ENCODE results near the gene NEURL1B. TPM values are rescaled to one million over a fixed set of nuclear protein-coding genes. Genes with fewer than 3 reads are reported as not detected.
"Not testable (repeated sequence)": the region's sequence is repeated elsewhere in the genome, so short reads cannot be mapped to it uniquely, and the experiment has no call there.

Gene NEURL1B
- total and polyA plus RNA-seq, 2 donors (not counting 1 experiment from before 2014, with no cell fraction given) = 0.06 to 0.17 TPM

- ChIA-PET CTCF (no interaction called here), POLR2A (no interaction called here)
- Histone ChIP-seq H3K4me1 (ENCODE audit: control insufficient read depth in 2 of 2, insufficient read depth in 2 of 2, low read length in 2 of 2) (no peaks in the 10 kb centered on the region), H3K27me3 (replicated peaks in 1 of 4; ENCODE audit: control extremely low read depth in 1 of 4, control insufficient read depth in 3 of 4, insufficient read depth in 4 of 4, low read length in 3 of 4) (peaks cover 0 to 6% (median 5%) of the 10 kb centered on the region in 4 experiments), H3K9me3 (ENCODE audit: control extremely low read depth in 1 of 3, control insufficient read depth in 2 of 3, insufficient read depth in 1 of 3, low read length in 2 of 3) (no peaks in the 10 kb centered on the region), H3K36me3 (replicated peaks in 1 of 2; ENCODE audit: control extremely low read depth in 1 of 2, control insufficient read depth in 1 of 2, extremely low read depth in 1 of 2, insufficient read depth in 2 of 2, low read length in 1 of 2) (no peaks in the 10 kb centered on the region), H3K4me2 (replicated peaks; ENCODE audit: low read depth, low read length, poor library complexity, severe bottlenecking) (no peak overlapping the region), H2AFZ (ENCODE audit: insufficient read depth, low read depth, low read length, poor library complexity, severe bottlenecking) (no peak overlapping the region), H3K9ac (ENCODE audit: low read length) (no peak overlapping the region), H3K27ac (ENCODE audit: low read length in 2 of 2) (no peak overlapping the region), H3K4me3 (ENCODE audit: control extremely low read depth in 1 of 5, extremely low read depth in 1 of 5, insufficient read depth in 1 of 5, low read depth in 2 of 5, low read length in 4 of 5) (no peak overlapping the region), H3K79me2 (ENCODE audit: control insufficient read depth, insufficient read depth, low read length) (no peaks in the 10 kb centered on the region), H4K20me1 (ENCODE audit: control insufficient read depth, insufficient read depth, low read length, poor library complexity, severe bottlenecking) (no peaks in the 10 kb centered on the region)
- no peaks in the 10 kb centered on the region for H3K9me3 Mint-ChIP-seq (ENCODE audit: insufficient read depth)
- peaks cover 21% of the 10 kb centered on the region for H3K27me3 Mint-ChIP-seq
- no peaks in the 10 kb centered on the region for H3K4me1 Mint-ChIP-seq
- no peak for TF ChIP-seq CTCF (IDR thresholded peaks at IDR 0.05)
- H3K27ac Mint-ChIP-seq = no peak overlapping the region
- WGBS (ENCODE audit: insufficient coverage) = 86% methylated on average over 7 of the region's 7 CpGs
- intact Hi-C loops (cut with micrococcal nuclease) = no loop called here
- ATAC-seq (ENCODE audit: low read depth) (no peak), DNase-seq (no peak)
- no peak overlapping the region for H3K4me3 Mint-ChIP-seq
These were observed 6.9 kb downstream of the NEURL1B start for GRCh38 chr5:172648013-172648381.

- Histone ChIP-seq H3K4me2 (replicated peaks; ENCODE audit: low read depth, low read length, poor library complexity, severe bottlenecking) (no peak overlapping the region), H3K27me3 (replicated peaks in 1 of 4; ENCODE audit: control extremely low read depth in 1 of 4, control insufficient read depth in 3 of 4, insufficient read depth in 4 of 4, low read length in 3 of 4) (peaks cover 0 to under 1% (median 0%) of the 10 kb centered on the region in 4 experiments), H3K9ac (ENCODE audit: low read length) (no peak overlapping the region), H3K4me1 (ENCODE audit: control insufficient read depth in 2 of 2, insufficient read depth in 2 of 2, low read length in 2 of 2) (no peaks in the 10 kb centered on the region), H3K36me3 (replicated peaks in 1 of 2; ENCODE audit: control extremely low read depth in 1 of 2, control insufficient read depth in 1 of 2, extremely low read depth in 1 of 2, insufficient read depth in 2 of 2, low read length in 1 of 2) (no peaks in the 10 kb centered on the region), H3K79me2 (ENCODE audit: control insufficient read depth, insufficient read depth, low read length) (no peaks in the 10 kb centered on the region), H3K4me3 (ENCODE audit: control extremely low read depth in 1 of 5, extremely low read depth in 1 of 5, insufficient read depth in 1 of 5, low read depth in 2 of 5, low read length in 4 of 5) (no peak overlapping the region), H4K20me1 (ENCODE audit: control insufficient read depth, insufficient read depth, low read length, poor library complexity, severe bottlenecking) (no peaks in the 10 kb centered on the region), H2AFZ (ENCODE audit: insufficient read depth, low read depth, low read length, poor library complexity, severe bottlenecking) (no peak overlapping the region), H3K9me3 (ENCODE audit: control extremely low read depth in 1 of 3, control insufficient read depth in 2 of 3, insufficient read depth in 1 of 3, low read length in 2 of 3) (no peaks in the 10 kb centered on the region), H3K27ac (ENCODE audit: low read length in 2 of 2) (no peak overlapping the region)
- no peak overlapping the region for H3K27ac Mint-ChIP-seq
- H3K4me3 Mint-ChIP-seq = no peak overlapping the region
- intact Hi-C loops (cut with micrococcal nuclease) = no loop called here
- H3K4me1 Mint-ChIP-seq = no peaks in the 10 kb centered on the region
- CTCF ChIA-PET = no interaction called here
- H3K27me3 Mint-ChIP-seq = peaks cover 15% of the 10 kb centered on the region
- ATAC-seq (ENCODE audit: low read depth) (no peak), DNase-seq (no peak)
- TF ChIP-seq EZH2 (IDR thresholded peaks at IDR 0.05; ENCODE audit: borderline replicate concordance, insufficient read depth, low read depth, low read length, poor library complexity, severe bottlenecking) (no peak), CTCF (IDR thresholded peaks at IDR 0.05) (no peak)
- 89% methylated on average over 3 of the region's 3 CpGs for WGBS (ENCODE audit: insufficient coverage)
- no peaks in the 10 kb centered on the region for H3K9me3 Mint-ChIP-seq (ENCODE audit: insufficient read depth)
- POLR2A ChIA-PET = no interaction called here
These were observed 7.7 kb downstream of the NEURL1B start for GRCh38 chr5:172648755-172649154.

GRCh38 chr5:172656496-172656895 is 15.4 kb downstream of the NEURL1B start:
- H3K4me1 ChIP-seq (ENCODE audit: control insufficient read depth in 2 of 2, insufficient read depth in 2 of 2, low read length in 2 of 2); DNase-seq; H3K36me3 ChIP-seq (replicated peaks in 1 of 2; ENCODE audit: control extremely low read depth in 1 of 2, control insufficient read depth in 1 of 2, extremely low read depth in 1 of 2, insufficient read depth in 2 of 2, low read length in 1 of 2); H4K20me1 ChIP-seq (ENCODE audit: control insufficient read depth, insufficient read depth, low read length, poor library complexity, severe bottlenecking); H3K27ac Mint-ChIP-seq; ATAC-seq (ENCODE audit: low read depth); H3K27me3 ChIP-seq (replicated peaks in 1 of 4; ENCODE audit: control extremely low read depth in 1 of 4, control insufficient read depth in 3 of 4, insufficient read depth in 4 of 4, low read length in 3 of 4); H3K27ac ChIP-seq (ENCODE audit: low read length in 2 of 2); H3K4me3 ChIP-seq (ENCODE audit: control extremely low read depth in 1 of 5, extremely low read depth in 1 of 5, insufficient read depth in 1 of 5, low read depth in 2 of 5, low read length in 4 of 5); H3K9ac ChIP-seq (ENCODE audit: low read length); H3K9me3 Mint-ChIP-seq (ENCODE audit: insufficient read depth); H3K79me2 ChIP-seq (ENCODE audit: control insufficient read depth, insufficient read depth, low read length); H3K4me2 ChIP-seq (replicated peaks; ENCODE audit: low read depth, low read length, poor library complexity, severe bottlenecking); H3K4me1 Mint-ChIP-seq; H2AFZ ChIP-seq (ENCODE audit: insufficient read depth, low read depth, low read length, poor library complexity, severe bottlenecking); POLR2A ChIA-PET; H3K4me3 Mint-ChIP-seq; CTCF ChIA-PET; intact Hi-C loops (cut with micrococcal nuclease): not testable (repeated sequence)
- no CpG with 5 or more reads among the region's 13 CpGs for WGBS (ENCODE audit: insufficient coverage)
- peaks cover 10% of the 10 kb centered on the region for H3K27me3 Mint-ChIP-seq
- peaks cover 0 to 28% (median 14%) of the 10 kb centered on the region in 3 donors for H3K9me3 ChIP-seq (ENCODE audit: control extremely low read depth in 1 of 3, control insufficient read depth in 2 of 3, insufficient read depth in 1 of 3, low read length in 2 of 3)

Data from B cell (primary cell).